ENCODE measurements around the gene OR13J1.

OR13J1 gene

GRCh38 chr9:35820076-35820475 lies 50.1 kb downstream of the OR13J1 start:
- H3K36me3 ChIP-seq (ENCODE audit: insufficient read depth, low read length), result no peaks in the 10 kb centered on the region
- no peak overlapping the region for H3K9ac ChIP-seq (ENCODE audit: low read depth, low read length)
- no peaks in the 10 kb centered on the region for H3K9me3 ChIP-seq (ENCODE audit: control insufficient read depth, insufficient read depth, low read length)
- peaks cover 13% of the 10 kb centered on the region for H3K4me1 ChIP-seq (ENCODE audit: insufficient read depth, low read length)
